ENCODE results near the gene SMOC1. TPM values are rescaled to one million over a fixed set of nuclear protein-coding genes. Genes with fewer than 3 reads are reported as not detected.

Gene SMOC1
- polyA plus RNA-seq, 1 experiment: not detected

GRCh38 chr14:69844171-69844570 is 35.0 kb upstream of the SMOC1 start:
- POLR2A ChIA-PET: no interaction called here
- TF ChIP-seq, protein P1, sequence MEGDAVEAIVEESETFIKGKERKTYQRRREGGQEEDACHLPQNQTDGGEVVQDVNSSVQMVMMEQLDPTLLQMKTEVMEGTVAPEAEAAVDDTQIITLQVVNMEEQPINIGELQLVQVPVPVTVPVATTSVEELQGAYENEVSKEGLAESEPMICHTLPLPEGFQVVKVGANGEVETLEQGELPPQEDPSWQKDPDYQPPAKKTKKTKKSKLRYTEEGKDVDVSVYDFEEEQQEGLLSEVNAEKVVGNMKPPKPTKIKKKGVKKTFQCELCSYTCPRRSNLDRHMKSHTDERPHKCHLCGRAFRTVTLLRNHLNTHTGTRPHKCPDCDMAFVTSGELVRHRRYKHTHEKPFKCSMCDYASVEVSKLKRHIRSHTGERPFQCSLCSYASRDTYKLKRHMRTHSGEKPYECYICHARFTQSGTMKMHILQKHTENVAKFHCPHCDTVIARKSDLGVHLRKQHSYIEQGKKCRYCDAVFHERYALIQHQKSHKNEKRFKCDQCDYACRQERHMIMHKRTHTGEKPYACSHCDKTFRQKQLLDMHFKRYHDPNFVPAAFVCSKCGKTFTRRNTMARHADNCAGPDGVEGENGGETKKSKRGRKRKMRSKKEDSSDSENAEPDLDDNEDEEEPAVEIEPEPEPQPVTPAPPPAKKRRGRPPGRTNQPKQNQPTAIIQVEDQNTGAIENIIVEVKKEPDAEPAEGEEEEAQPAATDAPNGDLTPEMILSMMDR (IDR thresholded peaks at IDR 0.05; ENCODE audit: insufficient read depth, low read depth, low read length): no peak
- H3K36me3 ChIP-seq (ENCODE audit: control insufficient read depth, insufficient read depth, low read length): no peaks in the 10 kb centered on the region
- no peak overlapping the region for H3K4me3 ChIP-seq (ENCODE audit: low read depth, low read length)
- no peak for DNase-seq (ENCODE audit: low read depth)
- H3K27me3 ChIP-seq (ENCODE audit: control insufficient read depth, insufficient read depth, low read length): peaks cover 4% of the 10 kb centered on the region
- CTCF ChIA-PET: no interaction called here

GRCh38 chr14:69845050-69845581 is 34.1 kb upstream of the SMOC1 start:
- no peak for DNase-seq (ENCODE audit: low read depth)
- H3K4me3 ChIP-seq (ENCODE audit: low read depth, low read length): no peak overlapping the region
- ChIA-PET POLR2A (interaction anchor here (0.5 kb wide), 1 partner anchor 9 kb away, joined by 3 read pairs; no protein-coding TSS in a partner anchor), CTCF (interaction anchor here (0.7 kb wide), 1 partner anchor 17 kb away, joined by 3 read pairs; no protein-coding TSS in a partner anchor)
- no peaks in the 10 kb centered on the region for H3K36me3 ChIP-seq (ENCODE audit: control insufficient read depth, insufficient read depth, low read length)
- H3K27me3 ChIP-seq (ENCODE audit: control insufficient read depth, insufficient read depth, low read length): peaks cover 4% of the 10 kb centered on the region
- TF ChIP-seq, protein P1 (IDR thresholded peaks at IDR 0.05; ENCODE audit: insufficient read depth, low read depth, low read length): no peak

- no peak for DNase-seq (ENCODE audit: low read depth)
- Histone ChIP-seq H3K4me3 (ENCODE audit: low read depth, low read length) (no peak overlapping the region), H3K36me3 (ENCODE audit: control insufficient read depth, insufficient read depth, low read length) (no peaks in the 10 kb centered on the region), H3K27me3 (ENCODE audit: control insufficient read depth, insufficient read depth, low read length) (peaks cover 4% of the 10 kb centered on the region)
- CTCF ChIA-PET: no interaction called here
- TF ChIP-seq, protein P1 (IDR thresholded peaks at IDR 0.05; ENCODE audit: insufficient read depth, low read depth, low read length): no peak
- POLR2A ChIA-PET: no interaction called here
Measured at GRCh38 chr14:69845787-69846186, 33.4 kb upstream of the SMOC1 start.

DNA sequence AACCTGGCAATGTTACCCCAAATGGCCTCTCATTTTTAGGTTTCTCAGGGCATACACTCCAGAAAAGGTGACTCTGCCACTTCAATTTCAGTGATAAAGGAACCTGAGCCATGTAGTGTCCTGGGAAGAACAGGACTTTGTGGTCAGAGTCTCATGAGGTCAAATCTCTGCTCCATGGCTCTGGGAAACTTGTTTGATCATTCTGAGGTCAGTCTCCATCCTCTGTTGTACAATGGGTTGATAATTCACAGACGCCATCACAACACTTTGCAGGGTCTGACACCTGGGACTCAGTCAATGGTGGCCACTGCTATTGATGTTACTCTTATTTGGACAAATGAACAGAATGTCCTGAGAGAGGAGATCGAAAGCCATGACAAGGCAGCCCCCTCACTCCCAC is 31.1 kb upstream of the SMOC1 start:
- Histone ChIP-seq H3K27me3 (ENCODE audit: control insufficient read depth, insufficient read depth, low read length) (no peaks in the 10 kb centered on the region; the same call in 1 of the 2 replicates), H3K36me3 (ENCODE audit: control insufficient read depth, insufficient read depth, low read length) (no peaks in the 10 kb centered on the region), H3K4me3 (ENCODE audit: low read depth, low read length) (no peak overlapping the region)
- no peak for DNase-seq (ENCODE audit: low read depth)
- TF ChIP-seq, protein P1 (IDR thresholded peaks at IDR 0.05; ENCODE audit: insufficient read depth, low read depth, low read length): no peak
- ChIA-PET POLR2A (no interaction called here), CTCF (no interaction called here)

- Histone ChIP-seq H3K36me3 (ENCODE audit: control insufficient read depth, insufficient read depth, low read length) (no peaks in the 10 kb centered on the region), H3K4me3 (ENCODE audit: low read depth, low read length) (no peak overlapping the region), H3K27me3 (ENCODE audit: control insufficient read depth, insufficient read depth, low read length) (no peaks in the 10 kb centered on the region; the same call in 1 of the 2 replicates)
- TF ChIP-seq, protein P1 (IDR thresholded peaks at IDR 0.05; ENCODE audit: insufficient read depth, low read depth, low read length): no peak
- ChIA-PET CTCF (no interaction called here), POLR2A (no interaction called here)
- DNase-seq (ENCODE audit: low read depth): no peak
Measured at GRCh38 chr14:69848903-69849391, 30.3 kb upstream of the SMOC1 start.
